ENCODE data around the gene SNX24.

Gene SNX24

GRCh38 chr5:122933956-122934355 is 88.5 kb downstream of the SNX24 start:
- TF ChIP-seq CTCF (IDR thresholded peaks at IDR 0.05; ENCODE audit: insufficient read depth, low read length, poor library complexity, severe bottlenecking): no peak
- Histone ChIP-seq H3K27me3 (replicated peaks; ENCODE audit: control insufficient read depth, insufficient read depth, low read length) (no peaks in the 10 kb centered on the region), H3K36me3 (ENCODE audit: control insufficient read depth, insufficient read depth, low read length) (no peaks in the 10 kb centered on the region), H3K4me3 (replicated peaks; ENCODE audit: low read depth, low read length) (no peak overlapping the region)
- no peak for DNase-seq (ENCODE audit: extremely low read depth, insufficient read length)

GRCh38 chr5:122936088-122936487 is 90.7 kb downstream of the SNX24 start:
- DNase-seq (ENCODE audit: extremely low read depth, insufficient read length): no peak
- no peak overlapping the region for H3K4me3 ChIP-seq (replicated peaks; ENCODE audit: low read depth, low read length)
- H3K36me3 ChIP-seq (ENCODE audit: control insufficient read depth, insufficient read depth, low read length): no peaks in the 10 kb centered on the region
- no peaks in the 10 kb centered on the region for H3K27me3 ChIP-seq (replicated peaks; ENCODE audit: control insufficient read depth, insufficient read depth, low read length)
- TF ChIP-seq CTCF (IDR thresholded peaks at IDR 0.05; ENCODE audit: insufficient read depth, low read length, poor library complexity, severe bottlenecking): no peak

- Histone ChIP-seq H3K27me3 (replicated peaks; ENCODE audit: control insufficient read depth, insufficient read depth, low read length) (no peaks in the 10 kb centered on the region), H3K4me3 (replicated peaks; ENCODE audit: low read depth, low read length) (no peak overlapping the region), H3K36me3 (ENCODE audit: control insufficient read depth, insufficient read depth, low read length) (no peaks in the 10 kb centered on the region)
- no peak for TF ChIP-seq CTCF (IDR thresholded peaks at IDR 0.05; ENCODE audit: insufficient read depth, low read length, poor library complexity, severe bottlenecking)
- no peak for DNase-seq (ENCODE audit: extremely low read depth, insufficient read length)
Observed at GRCh38 chr5:122937914-122938313, 92.5 kb downstream of the SNX24 start.

- H3K36me3 ChIP-seq (ENCODE audit: control insufficient read depth, insufficient read depth, low read length): no peaks in the 10 kb centered on the region
Observed at GRCh38 chr5:122940890-122941289, 95.5 kb downstream of the SNX24 start.

GRCh38 chr5:122941737-122942136 is 96.3 kb downstream of the SNX24 start:
- Histone ChIP-seq H3K36me3 (ENCODE audit: control insufficient read depth, insufficient read depth, low read length) (no peaks in the 10 kb centered on the region), H3K27me3 (replicated peaks; ENCODE audit: control insufficient read depth, insufficient read depth, low read length) (no peaks in the 10 kb centered on the region), H3K4me3 (replicated peaks; ENCODE audit: low read depth, low read length) (no peak overlapping the region)
- no peak for TF ChIP-seq CTCF (IDR thresholded peaks at IDR 0.05; ENCODE audit: insufficient read depth, low read length, poor library complexity, severe bottlenecking)
- DNase-seq (ENCODE audit: extremely low read depth, insufficient read length): no peak

More at GRCh38 chr5:122940890-122941289, 95.5 kb downstream of the SNX24 start:
- Histone ChIP-seq H3K27me3 (replicated peaks; ENCODE audit: control insufficient read depth, insufficient read depth, low read length) (no peaks in the 10 kb centered on the region), H3K4me3 (replicated peaks; ENCODE audit: low read depth, low read length) (no peak overlapping the region)
- no peak for DNase-seq (ENCODE audit: extremely low read depth, insufficient read length)
- TF ChIP-seq CTCF (IDR thresholded peaks at IDR 0.05; ENCODE audit: insufficient read depth, low read length, poor library complexity, severe bottlenecking): no peak

Measured in GM06990 (cell line).